ENCODE results near the gene ATXN7L1. TPM values are rescaled to one million over a fixed set of nuclear protein-coding genes. Genes with fewer than 3 reads are reported as not detected.

Gene ATXN7L1
- total RNA-seq, 2 donors from 2014 or later = 1.7 to 3.2 TPM

DNA sequence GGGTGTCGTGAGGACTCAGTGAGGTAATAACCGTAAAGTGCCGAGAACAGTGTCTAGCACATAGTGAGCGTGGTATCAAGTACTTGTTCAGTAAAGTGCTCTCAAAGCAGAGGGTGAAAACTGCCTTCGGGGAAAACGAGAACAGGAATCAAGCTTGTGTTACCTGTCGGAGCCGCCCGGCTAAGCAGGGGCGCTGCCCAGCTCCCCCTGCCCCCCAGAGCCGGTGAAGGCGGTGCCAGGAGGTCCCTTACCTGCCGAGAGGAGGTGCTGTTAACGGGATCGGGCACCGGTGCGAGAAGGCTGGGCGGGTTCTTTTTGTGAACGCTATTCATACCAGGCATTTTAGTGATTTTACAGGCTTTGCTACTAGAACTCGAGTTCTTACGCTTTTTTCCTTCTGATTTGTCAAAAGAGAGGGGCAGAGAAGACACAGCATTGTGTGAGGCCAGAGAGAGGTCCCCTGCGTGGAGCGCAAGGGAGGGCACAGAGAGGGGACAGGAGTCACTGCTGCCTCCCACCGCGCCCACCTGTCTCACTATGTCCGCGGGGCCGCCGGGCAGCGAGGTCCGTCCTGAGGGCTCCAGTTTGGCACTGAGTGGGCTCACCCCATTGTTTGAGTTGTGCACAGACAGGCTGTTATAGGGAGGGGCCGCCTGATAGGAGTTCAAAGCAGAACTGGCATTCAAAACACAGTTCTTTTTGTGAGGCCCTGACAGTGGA, 262.6 kb downstream of the ATXN7L1 start:
- no peaks in the 10 kb centered on the region for H3K4me1 ChIP-seq
- no peak overlapping the region for H3K27ac ChIP-seq
- TF ChIP-seq, protein P1, sequence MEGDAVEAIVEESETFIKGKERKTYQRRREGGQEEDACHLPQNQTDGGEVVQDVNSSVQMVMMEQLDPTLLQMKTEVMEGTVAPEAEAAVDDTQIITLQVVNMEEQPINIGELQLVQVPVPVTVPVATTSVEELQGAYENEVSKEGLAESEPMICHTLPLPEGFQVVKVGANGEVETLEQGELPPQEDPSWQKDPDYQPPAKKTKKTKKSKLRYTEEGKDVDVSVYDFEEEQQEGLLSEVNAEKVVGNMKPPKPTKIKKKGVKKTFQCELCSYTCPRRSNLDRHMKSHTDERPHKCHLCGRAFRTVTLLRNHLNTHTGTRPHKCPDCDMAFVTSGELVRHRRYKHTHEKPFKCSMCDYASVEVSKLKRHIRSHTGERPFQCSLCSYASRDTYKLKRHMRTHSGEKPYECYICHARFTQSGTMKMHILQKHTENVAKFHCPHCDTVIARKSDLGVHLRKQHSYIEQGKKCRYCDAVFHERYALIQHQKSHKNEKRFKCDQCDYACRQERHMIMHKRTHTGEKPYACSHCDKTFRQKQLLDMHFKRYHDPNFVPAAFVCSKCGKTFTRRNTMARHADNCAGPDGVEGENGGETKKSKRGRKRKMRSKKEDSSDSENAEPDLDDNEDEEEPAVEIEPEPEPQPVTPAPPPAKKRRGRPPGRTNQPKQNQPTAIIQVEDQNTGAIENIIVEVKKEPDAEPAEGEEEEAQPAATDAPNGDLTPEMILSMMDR (IDR thresholded peaks at IDR 0.05) = no peak
- DNase-seq (ENCODE audit: low spot score) = no peak
- no peaks in the 10 kb centered on the region for H3K27me3 ChIP-seq
- H3K9me3 ChIP-seq = no peaks in the 10 kb centered on the region
- H3K4me3 ChIP-seq = no peak overlapping the region
- peaks cover 17% of the 10 kb centered on the region for H3K36me3 ChIP-seq

DNA sequence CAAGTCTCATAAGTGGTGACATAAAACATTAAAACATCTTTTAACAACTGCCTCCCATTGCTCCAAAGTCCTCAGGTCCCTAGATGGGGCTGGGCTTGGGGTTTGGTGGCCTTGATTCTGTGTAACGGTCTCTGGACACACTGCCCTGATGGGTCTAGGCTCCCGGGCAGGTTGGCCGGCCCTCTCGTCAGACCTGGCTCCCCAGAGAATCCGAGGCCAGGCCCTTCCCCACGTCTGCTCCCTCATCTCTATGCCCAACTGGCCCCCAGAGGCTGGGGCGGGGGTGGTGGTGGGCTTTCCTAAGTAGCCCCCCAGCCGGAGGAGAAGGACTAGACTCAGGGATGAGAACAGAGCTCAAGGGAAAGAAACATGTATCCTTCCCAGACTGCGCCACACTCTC, 263.6 kb downstream of the ATXN7L1 start:
- Histone ChIP-seq H3K36me3 (peaks cover 17% of the 10 kb centered on the region), H3K4me1 (no peaks in the 10 kb centered on the region), H3K27ac (no peak overlapping the region), H3K9me3 (no peaks in the 10 kb centered on the region), H3K4me3 (no peak overlapping the region), H3K27me3 (no peaks in the 10 kb centered on the region)
- DNase-seq (ENCODE audit: low spot score) = no peak
- TF ChIP-seq, protein P1 (IDR thresholded peaks at IDR 0.05) = no peak

DNA sequence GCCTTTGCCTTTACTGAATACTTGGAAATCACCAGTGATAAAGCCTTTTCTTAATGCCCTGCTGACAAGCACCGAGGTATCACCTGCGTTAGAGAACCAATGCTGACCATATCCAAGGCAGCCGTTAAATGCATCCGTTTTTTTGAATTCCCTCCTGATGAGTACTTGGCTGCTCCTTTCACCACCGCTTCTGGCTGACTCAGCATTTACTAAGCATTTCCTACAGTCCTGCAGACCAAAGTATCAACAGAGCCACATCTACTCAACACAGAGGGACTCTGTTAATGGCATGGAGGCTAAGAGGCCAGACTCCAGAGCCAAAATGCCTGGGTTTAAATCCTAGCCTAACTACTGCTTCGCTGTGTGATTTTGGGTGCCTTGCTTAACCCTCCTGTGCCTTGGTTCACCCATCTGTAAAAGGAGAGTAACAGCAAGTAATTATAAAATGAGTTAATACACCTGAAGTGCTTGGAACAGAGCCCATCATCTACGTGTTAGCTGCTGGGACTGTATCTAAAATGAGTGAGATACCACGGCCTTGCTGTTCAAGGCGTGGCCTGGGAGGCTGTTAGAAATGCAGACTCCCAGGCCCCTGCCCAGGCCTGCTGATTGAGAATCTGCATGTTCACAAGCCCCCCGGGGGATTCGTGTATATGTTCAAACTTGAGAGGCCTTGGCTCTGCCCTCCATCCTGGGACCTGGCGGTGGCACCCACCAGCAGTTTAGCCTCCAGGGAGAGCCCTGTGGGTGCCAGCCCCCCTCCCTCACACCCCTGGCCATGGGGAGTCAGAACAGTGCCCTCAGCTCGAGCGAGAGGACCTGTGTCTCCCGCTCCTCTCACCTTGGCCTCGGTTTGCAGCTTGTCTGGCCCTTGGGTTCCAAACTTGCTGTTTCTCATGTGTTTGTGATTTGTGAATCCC, 264.3 kb downstream of the ATXN7L1 start:
- Histone ChIP-seq H3K4me3 (no peak overlapping the region), H3K27ac (no peak overlapping the region), H3K27me3 (no peaks in the 10 kb centered on the region), H3K4me1 (no peaks in the 10 kb centered on the region), H3K36me3 (peaks cover 17% of the 10 kb centered on the region), H3K9me3 (no peaks in the 10 kb centered on the region)
- no peak for DNase-seq (ENCODE audit: low spot score)
- TF ChIP-seq, protein P1 (IDR thresholded peaks at IDR 0.05) = no peak

DNA sequence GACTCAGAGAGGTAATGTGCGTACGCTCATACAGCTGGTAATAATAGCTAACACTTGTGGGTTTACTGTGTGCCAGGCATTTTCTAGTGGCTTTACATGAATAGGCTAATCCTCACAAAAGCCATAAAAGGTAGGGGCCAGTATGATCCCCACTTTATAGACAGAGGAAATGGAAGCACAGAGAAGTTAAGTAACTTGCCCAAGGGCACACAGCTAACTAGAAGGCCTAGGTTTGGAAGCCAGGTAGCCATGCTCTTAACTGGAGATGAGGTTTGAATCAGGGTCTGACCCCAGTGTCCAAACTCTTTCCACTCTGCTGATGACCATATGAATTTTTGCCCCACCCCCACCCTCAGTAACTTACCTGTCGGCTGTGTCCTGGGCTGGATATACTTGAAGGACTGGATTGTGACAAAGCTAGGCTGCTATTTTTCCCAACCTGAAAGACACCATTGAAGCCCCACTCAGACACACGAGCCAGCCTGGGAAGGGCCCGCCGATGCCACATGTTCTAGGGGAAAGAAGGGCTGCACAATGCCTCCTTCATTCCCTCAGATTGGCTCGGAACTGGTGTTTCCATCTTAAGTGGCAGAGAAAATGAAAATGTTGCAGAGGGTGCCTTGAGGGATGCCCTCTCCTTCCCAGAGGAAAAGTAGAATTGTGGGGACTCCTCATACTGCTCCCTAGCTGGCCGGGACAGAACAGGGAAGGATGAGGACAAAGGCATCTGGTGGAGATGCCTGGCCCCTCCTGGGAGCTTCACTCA, 266.1 kb downstream of the ATXN7L1 start:
- no peak overlapping the region for H3K27ac ChIP-seq
- H3K4me3 ChIP-seq = no peak overlapping the region
- H3K9me3 ChIP-seq = no peaks in the 10 kb centered on the region
- TF ChIP-seq, protein P1 (IDR thresholded peaks at IDR 0.05) = no peak
- H3K4me1 ChIP-seq = no peaks in the 10 kb centered on the region
- no peak for DNase-seq (ENCODE audit: low spot score)
- H3K27me3 ChIP-seq = no peaks in the 10 kb centered on the region
- peaks cover 12% of the 10 kb centered on the region for H3K36me3 ChIP-seq

DNA sequence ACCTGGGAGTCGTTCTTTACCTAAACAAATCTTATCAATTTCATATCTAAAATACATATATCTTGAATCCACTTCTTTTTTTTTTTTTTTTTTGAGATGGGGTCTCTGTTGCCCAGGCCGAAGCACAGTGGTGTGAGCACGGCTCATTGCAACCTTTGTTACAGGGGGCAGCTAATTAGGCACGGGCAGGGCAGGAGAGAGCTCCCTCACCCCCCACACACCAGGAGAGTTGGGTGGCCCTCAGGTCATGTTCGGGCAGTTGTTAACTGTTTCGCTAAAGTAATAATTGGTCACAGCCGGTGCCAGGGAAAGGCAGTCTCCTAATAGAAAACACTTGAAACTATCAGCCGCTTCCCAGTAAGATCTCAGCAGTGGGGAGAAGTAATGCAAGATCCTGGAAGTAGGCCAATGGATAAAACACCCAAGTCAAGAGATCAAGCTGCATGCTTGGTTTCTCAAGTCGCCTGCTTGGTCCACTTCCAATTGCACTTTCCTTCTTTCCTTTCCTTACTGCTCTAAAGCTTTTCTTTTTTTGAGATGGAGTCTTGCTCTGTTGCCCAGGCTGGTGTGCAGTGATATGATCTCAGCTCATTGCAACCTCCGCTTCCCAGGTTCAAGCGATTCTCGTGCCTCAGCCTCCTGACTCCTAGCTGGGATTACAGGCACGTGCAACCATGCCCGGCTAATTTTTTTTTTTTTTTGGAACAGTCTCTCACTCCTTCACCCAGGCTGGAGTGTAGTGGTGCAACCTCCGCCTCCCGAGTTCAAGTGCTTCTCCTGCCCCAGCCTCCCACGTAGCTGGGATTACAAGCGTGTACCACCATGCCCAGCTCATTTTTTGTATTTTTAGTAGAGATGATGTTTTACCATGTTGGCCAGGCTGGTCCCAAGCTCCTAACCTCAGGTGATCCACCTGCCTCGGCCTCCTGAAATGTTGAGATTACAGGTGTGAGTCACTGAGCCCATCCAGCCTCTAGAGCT, 273.8 kb downstream of the ATXN7L1 start:
- DNase-seq (ENCODE audit: low spot score) = no peak
- Histone ChIP-seq H3K9me3 (no peaks in the 10 kb centered on the region), H3K27me3 (no peaks in the 10 kb centered on the region)

More for the DNA sequence above, 273.8 kb downstream of the ATXN7L1 start:
- Histone ChIP-seq H3K36me3 (no peaks in the 10 kb centered on the region), H3K4me1 (no peaks in the 10 kb centered on the region), H3K4me3 (no peak overlapping the region), H3K27ac (no peak overlapping the region)
- TF ChIP-seq, protein P1 (IDR thresholded peaks at IDR 0.05) = no peak

All from right atrium auricular region (tissue), 2 donors.